ENCODE results near the gene SPAG6.
"Not testable (repeated sequence)": the region's sequence is repeated elsewhere in the genome, so short reads cannot be mapped to it uniquely, and the experiment has no call there.

Gene SPAG6

DNA sequence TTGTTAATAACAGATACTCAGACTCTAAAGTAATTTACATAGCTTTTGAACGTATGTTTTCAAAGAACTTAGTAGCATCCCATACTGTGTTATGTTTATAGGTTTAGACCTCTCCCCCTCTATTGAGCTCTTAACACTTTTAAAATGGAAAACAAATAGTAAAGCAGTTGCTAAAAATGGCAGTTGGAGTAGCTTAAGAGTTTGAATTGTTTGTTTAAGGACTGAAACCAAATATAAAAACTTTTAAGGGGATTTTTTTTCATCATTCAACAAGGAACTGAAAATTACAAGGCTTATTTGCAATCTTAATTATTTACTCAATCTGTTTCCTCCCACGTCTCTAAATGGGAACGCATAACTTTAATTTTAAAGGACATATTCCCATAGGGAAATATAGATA, 1.6 kb upstream of the SPAG6 start:
- DNase-seq = no peak

GRCh38 chr10:22344249-22344648, 1.0 kb upstream of the SPAG6 start:
- DNase-seq = no peak

GRCh38 chr10:22344781-22345300, 455 bp upstream of the SPAG6 start:
- no peak for DNase-seq

GRCh38 chr10:22346096-22346661, 883 bp downstream of the SPAG6 start:
- DNase-seq = no peak

GRCh38 chr10:22349755-22350154, 4.5 kb downstream of the SPAG6 start:
- DNase-seq = no peak

- no peak for DNase-seq
Observed at GRCh38 chr10:22351131-22351703, 5.9 kb downstream of the SPAG6 start.

GRCh38 chr10:22356324-22356873, 11.1 kb downstream of the SPAG6 start:
- DNase-seq = no peak

GRCh38 chr10:22357770-22358169, 12.5 kb downstream of the SPAG6 start:
- not testable (repeated sequence) for DNase-seq

DNA sequence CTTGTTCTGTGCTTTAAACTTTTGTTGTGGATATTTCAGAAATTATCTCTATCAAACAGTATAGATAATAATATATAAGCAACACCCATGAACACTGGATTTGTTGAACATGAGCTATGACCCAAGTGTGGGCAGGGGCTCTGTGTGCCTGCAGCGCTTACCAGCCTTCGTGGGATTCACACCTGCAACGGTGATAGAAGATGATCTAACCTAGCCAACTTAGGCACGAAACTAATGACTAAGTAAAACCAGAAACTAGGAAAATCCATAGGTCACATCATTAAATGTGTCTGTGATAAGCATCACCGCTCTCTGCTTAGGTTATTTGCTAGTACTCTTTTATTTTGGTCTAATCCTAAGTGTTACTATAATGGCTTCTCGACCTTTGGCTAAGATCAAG, 18.0 kb downstream of the SPAG6 start:
- no peak for DNase-seq

GRCh38 chr10:22364407-22365140, 19.3 kb downstream of the SPAG6 start:
- no peak for DNase-seq

DNA sequence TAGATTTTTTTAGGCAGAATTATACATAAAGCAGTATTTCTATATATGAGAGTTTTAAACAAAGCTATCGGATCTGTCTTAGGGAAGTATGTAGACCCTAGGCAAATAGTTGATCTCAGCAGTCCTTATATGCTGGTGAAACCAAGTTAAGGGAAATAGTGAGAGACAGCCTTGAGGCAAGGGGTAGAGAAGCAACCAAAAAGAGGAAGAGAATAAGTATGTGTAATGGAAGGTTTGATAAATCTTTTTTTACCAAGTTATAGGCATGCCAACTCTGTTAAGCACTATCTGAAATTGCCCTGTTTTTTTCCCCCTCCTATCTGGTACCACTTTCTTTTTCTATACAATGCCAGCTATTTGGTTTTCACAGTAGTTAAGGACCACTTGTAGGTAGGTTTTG, 19.9 kb downstream of the SPAG6 start:
- no peak for DNase-seq

- DNase-seq = no peak
Observed at GRCh38 chr10:22365644-22366434, 20.5 kb downstream of the SPAG6 start.

DNA sequence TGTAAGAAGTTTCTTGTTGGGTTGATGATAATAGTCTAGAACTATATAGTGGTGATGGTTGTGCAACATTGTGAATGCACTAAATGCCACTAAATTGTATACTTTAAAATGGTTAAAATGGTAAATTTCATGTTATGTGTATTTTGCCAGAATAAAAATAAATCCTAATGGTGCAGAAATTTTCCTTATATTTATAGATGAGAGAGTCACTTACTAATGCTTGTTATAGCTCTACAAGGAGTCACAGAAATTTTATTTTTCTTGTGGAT, 21.1 kb downstream of the SPAG6 start:
- no peak for DNase-seq

GRCh38 chr10:22366771-22367170, 21.5 kb downstream of the SPAG6 start:
- DNase-seq = no peak

- no peak for DNase-seq
Observed at GRCh38 chr10:22367471-22367870, 22.2 kb downstream of the SPAG6 start.

- no peak for DNase-seq
Observed at GRCh38 chr10:22368402-22368801, 23.1 kb downstream of the SPAG6 start.

DNA sequence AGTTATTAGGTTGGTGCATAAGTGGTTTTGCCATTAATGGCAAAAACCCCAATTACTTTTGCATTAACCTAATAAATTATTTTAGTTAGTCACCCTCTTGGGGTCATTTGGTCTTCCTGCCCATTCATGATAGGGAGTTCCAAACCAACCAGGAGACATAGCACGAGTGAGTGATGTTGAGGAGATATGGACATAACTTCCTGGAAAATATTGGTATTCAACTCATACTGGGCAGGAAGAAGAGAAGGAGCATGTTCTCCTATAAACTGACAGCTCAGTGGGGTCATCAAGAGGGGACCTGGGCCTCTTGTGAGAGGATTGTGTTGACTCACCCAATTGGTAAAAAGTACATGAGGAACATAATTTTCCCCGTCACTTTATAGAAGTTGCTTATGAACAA, 23.7 kb downstream of the SPAG6 start:
- DNase-seq = no peak

- no peak for DNase-seq
Observed at GRCh38 chr10:22369434-22370072, 24.3 kb downstream of the SPAG6 start.

GRCh38 chr10:22370320-22370719, 25.0 kb downstream of the SPAG6 start:
- no peak for DNase-seq

GRCh38 chr10:22372298-22372697, 27.0 kb downstream of the SPAG6 start:
- no peak for DNase-seq

GRCh38 chr10:22372917-22373316, 27.6 kb downstream of the SPAG6 start:
- no peak for DNase-seq

DNA sequence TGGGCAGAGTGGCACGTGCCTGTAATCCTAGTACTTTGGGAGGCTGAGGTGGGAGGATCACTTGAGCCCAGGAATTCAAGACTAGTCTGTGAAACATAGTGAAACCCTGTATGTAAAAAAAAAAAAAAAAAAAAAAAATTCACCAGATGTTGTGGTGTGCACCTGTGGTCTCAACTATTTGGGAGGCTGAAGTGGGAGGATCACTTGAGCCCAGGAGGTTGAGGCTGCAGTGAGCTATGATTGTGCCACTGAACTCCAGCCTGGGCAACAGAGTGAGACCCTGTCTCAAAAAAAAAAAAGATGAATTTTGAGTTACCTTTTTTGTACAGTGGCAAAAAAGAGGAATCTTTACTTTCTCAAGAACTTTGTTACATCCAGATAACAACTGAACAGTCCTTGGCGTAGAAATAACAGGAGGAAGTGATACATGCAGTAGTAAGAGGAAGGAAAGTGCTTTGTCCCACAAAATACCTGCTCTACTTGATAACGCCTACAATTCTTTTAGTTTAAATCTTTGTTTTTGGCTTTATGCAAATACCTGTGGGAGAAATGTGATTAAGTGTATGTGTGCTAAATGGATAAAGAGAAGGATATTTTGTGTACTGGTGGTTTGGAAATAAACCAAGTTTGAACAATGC, 29.3 kb downstream of the SPAG6 start:
- DNase-seq = no peak
